H1 (cell line): Measurements from ENCODE around the gene UGT3A1. TPM values are rescaled to one million over a fixed set of nuclear protein-coding genes. Genes with fewer than 3 reads are reported as not detected.

ENCODE experiments used
- CTCF ChIA-PET: fragments of 300-600 bp; sonication (Branson Sonifier 250); formaldehyde crosslinking; loops from one replicate; lab custom pipeline; 2021; ENCODE audit not compliant: partially characterized antibody; lab: Charles Lee
- POLR2A ChIA-PET: fragments of 300-600 bp; sonication (Branson Sonifier 250); formaldehyde crosslinking; loops from one replicate; lab custom pipeline; 2021; ENCODE audit warnings: inconsistent platforms; ENCODE audit not compliant: partially characterized antibody; lab: Charles Lee
- DNase-seq, 2 experiments: peaks; one replicate each; pipeline versions ENCODE4 v3.0.0 to v3.0.0-alpha.2; 2010 to 2022; ENCODE audit warnings: low spot score in 2 of 2, low read depth in 1 of 2, mixed read lengths in 1 of 2
- FAIRE-seq: peaks from 2 replicates; lab custom pipeline; 2011; peaks lifted over from hg19 to GRCh38; lab: Jason Lieb, UNC
- H2AFZ ChIP-seq: 2 replicates; pipeline ENCODE4 v1.8.1; 2012; ENCODE audit warnings: low read length, inconsistent platforms
- H2AK5ac ChIP-seq: 2 replicates; pipeline ENCODE4 v1.6.1; 2013; ENCODE audit warnings: low read depth, low read length
- H2BK120ac ChIP-seq: replicated peaks from 2 replicates; pipeline ENCODE3; 2013; ENCODE audit warnings: low read depth, low read length, inconsistent platforms
- H2BK12ac ChIP-seq: 2 replicates; pipeline ENCODE4 v1.6.1; 2013; ENCODE audit warnings: low read depth, low read length
- H2BK15ac ChIP-seq: 2 replicates; pipeline ENCODE4 v1.6.1; 2013; ENCODE audit warnings: low read length
- H2BK20ac ChIP-seq: 2 replicates; pipeline ENCODE4 v1.6.1; 2013; ENCODE audit warnings: low read length
- H2BK5ac ChIP-seq: 2 replicates; pipeline ENCODE4 v1.6.1; 2013; ENCODE audit warnings: low read depth, low read length
- H3K14ac ChIP-seq: 2 replicates; pipeline ENCODE4 v1.6.1; 2013; ENCODE audit warnings: inconsistent platforms; ENCODE audit not compliant: insufficient read length
- H3K18ac ChIP-seq: 2 replicates; pipeline ENCODE4 v1.6.1; 2013; ENCODE audit warnings: low read length; ENCODE audit errors: extremely low read depth
- H3K23ac ChIP-seq: 2 replicates; pipeline ENCODE4 v1.6.1; 2013; ENCODE audit warnings: inconsistent platforms; ENCODE audit not compliant: insufficient read length
- H3K23me2 ChIP-seq: 2 replicates; pipeline ENCODE4 v1.6.1; 2013; ENCODE audit warnings: low read depth, low read length
- H3K27ac ChIP-seq: 2 replicates; pipeline ENCODE4 v1.6.1; 2011; ENCODE audit warnings: low read depth, low read length, inconsistent platforms
- H3K27me3 ChIP-seq, 4 experiments: replicated peaks in 1 of 4; 1 replicate in 1 of 4; 2 replicates in 3 of 4; pipeline versions ENCODE4 v1.6.1 to v1.8.1; 2011 to 2013; ENCODE audit warnings: low read length in 3 of 4, mild to moderate bottlenecking in 3 of 4, inconsistent platforms in 2 of 4, mixed read lengths in 2 of 4, moderate library complexity in 1 of 4; ENCODE audit not compliant: control insufficient read depth in 3 of 4, insufficient read depth in 3 of 4; ENCODE audit errors: extremely low read depth in 1 of 4
- H3K36me3 ChIP-seq, 4 experiments: 2 replicates each; pipeline versions ENCODE4 v1.6.1 to v1.8.1; 2011 to 2013; ENCODE audit warnings: mild to moderate bottlenecking in 4 of 4, low read length in 3 of 4, moderate library complexity in 2 of 4, control low read depth in 1 of 4, inconsistent platforms in 1 of 4; ENCODE audit not compliant: insufficient read depth in 4 of 4, control insufficient read depth in 2 of 4
- H3K4ac ChIP-seq: replicated peaks from 2 replicates; pipeline ENCODE3; 2013; ENCODE audit warnings: low read length, low read depth, mixed read lengths, inconsistent platforms; ENCODE audit not compliant: insufficient read length
- H3K4me1 ChIP-seq, 4 experiments: replicated peaks in 1 of 4; 1 replicate in 1 of 4; 2 replicates in 3 of 4; pipeline versions ENCODE4 v1.6.1 to v1.8.1; 2011 to 2013; ENCODE audit warnings: low read length in 3 of 4, inconsistent platforms in 2 of 4, mixed read lengths in 1 of 4; ENCODE audit not compliant: insufficient read depth in 4 of 4, control insufficient read depth in 3 of 4
- H3K4me2 ChIP-seq, 2 experiments: 2 replicates each; pipeline versions ENCODE4 v1.6.1 to v1.8.1; 2011 to 2013; ENCODE audit warnings: low read depth in 2 of 2, low read length in 2 of 2, control low read depth in 1 of 2, inconsistent platforms in 1 of 2, mild to moderate bottlenecking in 1 of 2; ENCODE audit not compliant: insufficient read depth in 1 of 2
- H3K4me3 ChIP-seq, 4 experiments: fragments of 200-600, 300-600 bp in 1 of 4; sonication (generic), shearing (Covaris generic), sonication (Bioruptor Twin) in 1 of 4; 2 replicates each; pipeline versions ENCODE4 v1.5.1 to v1.8.1; 2011 to 2016; ENCODE audit warnings: low read length in 4 of 4, low read depth in 3 of 4, control low read depth in 2 of 4, inconsistent platforms in 2 of 4, mild to moderate bottlenecking in 2 of 4, mixed read lengths in 1 of 4, moderate library complexity in 1 of 4; ENCODE audit not compliant: insufficient read depth in 2 of 4; ENCODE audit errors: extremely low read depth in 1 of 4
- H3K56ac ChIP-seq: replicated peaks from 2 replicates; pipeline ENCODE3; 2013; ENCODE audit warnings: low read depth, mild to moderate bottlenecking, mixed read lengths, low read length, inconsistent platforms; ENCODE audit not compliant: insufficient read length
- H3K79me1 ChIP-seq: 2 replicates; pipeline ENCODE4 v1.6.1; 2013; ENCODE audit warnings: low read depth, low read length, control low read depth
- H3K79me2 ChIP-seq, 2 experiments: 2 replicates each; pipeline versions ENCODE4 v1.6.1 to v1.8.1; 2012 to 2013; ENCODE audit warnings: low read length in 2 of 2, mild to moderate bottlenecking in 2 of 2, inconsistent platforms in 1 of 2; ENCODE audit not compliant: insufficient read depth in 2 of 2, control insufficient read depth in 1 of 2
- H3K9ac ChIP-seq, 4 experiments: replicated peaks in 1 of 4; 1 replicate in 1 of 4; 2 replicates in 3 of 4; pipeline versions ENCODE4 v1.6.1 to v1.8.1; 2011 to 2013; ENCODE audit warnings: low read depth in 3 of 4, low read length in 3 of 4, control low read depth in 2 of 4, mild to moderate bottlenecking in 2 of 4, moderate library complexity in 2 of 4, inconsistent platforms in 1 of 4; ENCODE audit errors: extremely low read depth in 1 of 4
- H3K9me3 ChIP-seq, 2 experiments: 2 replicates each; pipeline versions ENCODE4 v1.6.1 to v1.8.1; 2012 to 2013; ENCODE audit warnings: mild to moderate bottlenecking in 2 of 2, moderate library complexity in 2 of 2, control low read depth in 1 of 2, inconsistent platforms in 1 of 2, low read depth in 1 of 2, low read length in 1 of 2, mixed read lengths in 1 of 2; ENCODE audit not compliant: insufficient read depth in 2 of 2
- H4K20me1 ChIP-seq, 2 experiments: replicated peaks in 1 of 2; 2 replicates each; pipeline versions ENCODE3 to v1.8.1; 2011 to 2013; ENCODE audit warnings: inconsistent platforms in 2 of 2, low read length in 2 of 2, mild to moderate bottlenecking in 1 of 2; ENCODE audit not compliant: insufficient read depth in 2 of 2, control insufficient read depth in 1 of 2
- H4K5ac ChIP-seq: 2 replicates; pipeline ENCODE4 v1.6.1; 2013; ENCODE audit warnings: low read length, low read depth, mixed read lengths, inconsistent platforms; ENCODE audit not compliant: insufficient read length
- H4K8ac ChIP-seq: 2 replicates; pipeline ENCODE4 v1.8.0; 2013; ENCODE audit warnings: mild to moderate bottlenecking, moderate library complexity, low read length, inconsistent platforms; ENCODE audit not compliant: insufficient read depth; ENCODE audit errors: extremely low read depth
- H4K91ac ChIP-seq: replicated peaks from 2 replicates; pipeline ENCODE3; 2013; ENCODE audit warnings: low read length, mixed read lengths, inconsistent platforms; ENCODE audit not compliant: insufficient read length
- ASH2L ChIP-seq: fragments of 200-600, 300-600 bp; sonication (generic); IDR thresholded peaks from one replicate; pipeline ENCODE4 v1.7.1; 2017; ENCODE audit warnings: low read length
- BACH1 ChIP-seq: IDR thresholded peaks from 2 replicates; pipeline ENCODE4 v1.6.1; 2012; ENCODE audit warnings: low read length, improper control_type of control experiment
- BCL11A ChIP-seq, 2 experiments: IDR thresholded peaks; one replicate each; pipeline ENCODE4 v1.6.1; 2011; ENCODE audit warnings: low read depth in 2 of 2, low read length in 2 of 2, mild to moderate bottlenecking in 2 of 2
- CBX5 ChIP-seq: fragments of 300-800, 300-1000 bp; sonication (generic); IDR thresholded peaks from 2 replicates; pipeline ENCODE4 v1.7.1; 2016; ENCODE audit warnings: antibody characterized with exemption, low read length, low read depth
- CEBPB ChIP-seq: IDR thresholded peaks from 2 replicates; pipeline ENCODE4 v1.6.1; 2012; ENCODE audit warnings: low read depth, low read length
- CTBP2 ChIP-seq: IDR thresholded peaks from 2 replicates; pipeline ENCODE4 v1.7.0; 2011; ENCODE audit warnings: borderline replicate concordance, mild to moderate bottlenecking, moderate library complexity, mixed read lengths, low read length; ENCODE audit not compliant: insufficient read depth, insufficient read length
- KDM5A ChIP-seq: fragments of 200-600 bp; IDR thresholded peaks from 2 replicates; pipeline ENCODE4 v1.7.1; 2012; ENCODE audit warnings: mild to moderate bottlenecking, low read length, inconsistent platforms, mixed read lengths
- NANOG ChIP-seq: IDR thresholded peaks from 2 replicates; pipeline ENCODE4 v1.6.1; 2011; ENCODE audit warnings: low read length, low read depth, mild to moderate bottlenecking, inconsistent platforms; ENCODE audit not compliant: insufficient read depth, poor library complexity, severe bottlenecking
- POLR2A ChIP-seq, 2 experiments: IDR thresholded peaks; 1 replicate in 1 of 2; 2 replicates in 1 of 2; pipeline ENCODE4 v1.6.1; 2011; ENCODE audit warnings: low read depth in 2 of 2, low read length in 2 of 2, mild to moderate bottlenecking in 2 of 2; ENCODE audit errors: control extremely low read depth in 1 of 2
- RAD21 ChIP-seq, 2 experiments: IDR thresholded peaks in 1 of 2; conservative IDR thresholded peaks in 1 of 2; 2 replicates each; pipeline ENCODE4 v1.6.1; 2011; ENCODE audit warnings: low read depth in 2 of 2, low read length in 2 of 2, improper control_type of control experiment in 1 of 2, inconsistent platforms in 1 of 2, mild to moderate bottlenecking in 1 of 2, moderate library complexity in 1 of 2
- RFX5 ChIP-seq: IDR thresholded peaks from 2 replicates; pipeline ENCODE4 v1.6.1; 2011; ENCODE audit warnings: low read depth, low read length, improper control_type of control experiment, borderline replicate concordance
- SP4 ChIP-seq: IDR thresholded peaks from 2 replicates; pipeline ENCODE4 v1.6.1; 2012; ENCODE audit warnings: low read length, inconsistent platforms
- TEAD4 ChIP-seq: IDR thresholded peaks from 2 replicates; pipeline ENCODE4 v1.6.1; 2012; ENCODE audit warnings: low read depth, low read length, inconsistent platforms, mixed read lengths
- YY1 ChIP-seq: IDR thresholded peaks from 2 replicates; pipeline ENCODE4 v1.6.1; 2011; ENCODE audit warnings: low read depth, mild to moderate bottlenecking, low read length
- WGBS, 2 experiments: shearing (Covaris generic) in 1 of 2; methylation state at CpG; one replicate each; pipeline versions ENCODE4 v1.1.6 to v1.1.7; 2013 to 2015; ENCODE audit warnings: low lambda C conversion rate in 2 of 2, mixed read lengths in 2 of 2, inconsistent platforms in 1 of 2, low coverage in 1 of 2, missing lambda C conversion rate in 1 of 2; ENCODE audit not compliant: insufficient replicate concordance in 2 of 2, insufficient coverage in 1 of 2, insufficient read length in 1 of 2; ENCODE audit errors: extremely low coverage in 1 of 2, missing lambda C conversion rate in 1 of 2; 5-methylcytosine and 5-hydroxymethylcytosine counted together
- polyA plus RNA-seq, 7 experiments: library from polyadenylated mRNA; depleted of rRNA in 3 of 7; stranded (reverse) in 5 of 7; unstranded in 2 of 7; fragments of >200 nt in 5 of 7; fragments of 200-250 nt in 2 of 7; gene quantifications; 1 replicate in 5 of 7; 2 replicates in 1 of 7; 4 replicates in 1 of 7; pipeline versions ENCODE4 v1.2.1 to v1.2.3, GENCODE V29; 2011 to 2013; ENCODE audit warnings: missing spikeins in 2 of 7, mixed read lengths in 2 of 7
- total RNA-seq: library from RNA; stranded (reverse); fragmentation: NEBNext Ultra II Directional; extraction: Animal tissue kit (Norgen Biotek cat#: 25700); gene quantifications from 2 replicates; pipeline ENCODE4 v1.2.1, GENCODE V29; 2021

UGT3A1 gene
- total and polyA plus RNA-seq, 2 of the 8 experiments (the other 6 are each of a cell fraction or from before 2014, with no cell fraction given) = 2.4 to 3.4 TPM

DNA sequence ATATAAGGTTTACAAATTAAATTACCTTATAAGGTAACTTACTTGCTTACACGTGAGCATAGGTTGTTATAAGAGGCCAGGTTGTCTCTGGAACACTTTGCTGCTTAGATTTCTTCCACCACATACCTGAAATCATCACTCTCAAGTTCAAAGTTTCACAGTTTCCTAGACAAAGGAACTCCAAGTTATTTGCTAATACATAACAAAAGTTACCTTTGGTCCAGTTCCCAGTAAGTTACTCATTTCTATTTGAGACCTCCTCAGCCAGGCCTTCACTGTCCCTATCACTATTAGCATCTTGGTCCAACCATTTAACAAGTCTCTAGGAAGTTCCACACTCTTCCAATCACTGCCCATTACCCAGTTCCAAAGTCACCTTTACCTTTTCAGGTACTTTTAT lies 18.5 kb upstream of the UGT3A1 start:
- peaks cover 23 to 33% of the 10 kb centered on the region in 2 experiments for H3K9me3 ChIP-seq
- no peaks in the 10 kb centered on the region; a peak in 1 of 7 replicates for H3K4me1 ChIP-seq
- no peak for TF ChIP-seq RFX5
- TF ChIP-seq ASH2L = no peak
- TF ChIP-seq CTBP2 = no peak
- TF ChIP-seq TEAD4 = no peak
- no peak for TF ChIP-seq KDM5A
- TF ChIP-seq CEBPB = no peak
- no peak for TF ChIP-seq YY1
- no peak for TF ChIP-seq RAD21 (IDR thresholded peaks at IDR 0.05 in 1 of 2, conservative IDR thresholded peaks at IDR 0.05 in 1 of 2; ENCODE audit: low read depth in 2 of 2, low read length in 2 of 2)
- TF ChIP-seq NANOG = no peak
- no peak for TF ChIP-seq BACH1
- TF ChIP-seq SP4 = no peak
- no peak for TF ChIP-seq POLR2A (IDR thresholded peaks at IDR 0.05; ENCODE audit: control extremely low read depth in 1 of 2, low read depth in 2 of 2, low read length in 2 of 2)
- no peak for TF ChIP-seq BCL11A (IDR thresholded peaks at IDR 0.05; ENCODE audit: low read depth in 2 of 2, low read length in 2 of 2)
- no peak for TF ChIP-seq CBX5
- no peak overlapping the region for H4K5ac ChIP-seq
- H3K36me3 ChIP-seq = no peaks in the 10 kb centered on the region
- H3K79me2 ChIP-seq = no peaks in the 10 kb centered on the region
- DNase-seq = no peak
- no peaks in the 10 kb centered on the region for H3K27me3 ChIP-seq
- no peak for FAIRE-seq
- H4K20me1 ChIP-seq = no peaks in the 10 kb centered on the region
- no peak overlapping the region for H2BK5ac ChIP-seq
- H3K4ac ChIP-seq = no peak overlapping the region
- no peak overlapping the region for H4K91ac ChIP-seq
- H3K27ac ChIP-seq = no peak overlapping the region
- H3K18ac ChIP-seq = no peak overlapping the region
- H2BK20ac ChIP-seq = no peak overlapping the region
- WGBS, 2 experiments = 88% methylated on average over 1 of the region's 1 CpG; no CpG with 5 or more reads in 1 of the 2 experiments
- H2BK15ac ChIP-seq = no peak overlapping the region
- no peaks in the 10 kb centered on the region for H3K79me1 ChIP-seq
- H2BK12ac ChIP-seq = no peak overlapping the region
- CTCF ChIA-PET = interaction anchor here (1.3 kb wide), 1 partner anchor 46 kb away, joined by 4 read pairs; no protein-coding TSS in a partner anchor
- H3K4me2 ChIP-seq = no peak overlapping the region
- H4K8ac ChIP-seq = no peak overlapping the region
- POLR2A ChIA-PET = no interaction called here
- no peak overlapping the region for H2AFZ ChIP-seq
- no peak overlapping the region for H3K14ac ChIP-seq
- H3K56ac ChIP-seq = no peak overlapping the region
- no peak overlapping the region for H2AK5ac ChIP-seq
- no peak overlapping the region for H3K9ac ChIP-seq
- no peaks in the 10 kb centered on the region for H3K23me2 ChIP-seq
- H2BK120ac ChIP-seq = no peak overlapping the region
- no peak overlapping the region for H3K4me3 ChIP-seq
- no peak overlapping the region for H3K23ac ChIP-seq
